Measurements from ENCODE around the gene CAP2. TPM values are rescaled to one million over a fixed set of nuclear protein-coding genes. Genes with fewer than 3 reads are reported as not detected.

CAP2 gene
- total RNA-seq, 1 experiment from 2014 or later, result 37.0 TPM

DNA sequence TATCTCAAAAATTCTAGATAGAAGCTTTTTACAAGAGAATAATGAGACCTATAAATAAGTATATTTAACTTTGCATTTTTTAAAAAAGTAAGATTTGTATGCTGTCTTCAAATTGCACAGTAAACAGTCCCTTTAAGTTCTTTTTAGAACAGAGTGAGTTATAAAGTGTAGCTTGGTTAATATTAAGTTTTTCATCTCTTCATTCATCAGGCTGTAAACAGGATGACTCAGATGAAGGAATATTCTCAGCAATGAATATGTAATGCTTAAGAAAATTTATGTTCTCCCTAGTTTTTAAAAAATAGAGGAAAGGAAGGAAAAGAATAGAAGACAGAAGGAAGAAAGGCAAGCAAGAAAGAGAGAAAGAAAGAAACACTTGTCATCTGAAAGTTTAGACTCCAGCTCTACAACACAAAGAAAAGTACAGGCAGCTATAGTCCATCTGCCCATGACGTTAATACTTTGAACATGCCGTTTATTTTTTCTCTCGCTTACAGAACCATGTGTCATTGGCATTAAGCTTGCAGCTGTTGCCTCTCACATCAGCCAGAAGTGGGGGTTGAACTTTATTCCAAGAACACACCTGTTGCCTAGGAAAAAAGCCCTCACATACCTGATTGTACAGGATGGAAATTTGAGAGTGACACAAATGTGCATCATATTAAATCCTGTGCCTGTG is 36.1 kb downstream of the CAP2 start:
- in situ Hi-C loops (cut with HindIII; ENCODE audit: low pct_unique_long_range_greater_than_20kb, low sequenced_read_pairs) (no loop called here), intact Hi-C loops (cut with micrococcal nuclease; ENCODE audit: unreplicated experiment) (no loop called here)
- Histone ChIP-seq H3K36me3 (ENCODE audit: control insufficient read depth, insufficient read depth, low read length) (peaks cover 5% of the 10 kb centered on the region; the same call in 1 of the 2 replicates), H3K4me3 (ENCODE audit: low read depth in 2 of 2, low read length in 2 of 2) (no peak overlapping the region), H3K27ac (ENCODE audit: low read length) (no peak overlapping the region), H3K4me1 (ENCODE audit: control insufficient read depth, insufficient read depth, low read length) (no peaks in the 10 kb centered on the region), H3K9me3 (ENCODE audit: control insufficient read depth, insufficient read depth, low read depth, low read length) (no peaks in the 10 kb centered on the region), H3K27me3 (ENCODE audit: control insufficient read depth, insufficient read depth, low read length) (no peaks in the 10 kb centered on the region)
- CTCF ChIA-PET, result no interaction called here
- TF ChIP-seq SIN3A (IDR thresholded peaks at IDR 0.05; ENCODE audit: borderline replicate concordance, insufficient read depth, low read depth, low read length) (no peak), POLR2AphosphoS5 (IDR thresholded peaks at IDR 0.05; ENCODE audit: low read depth, low read length) (no peak), CTCF (IDR thresholded peaks at IDR 0.05) (no peak), TCF7L2 (IDR thresholded peaks at IDR 0.05; ENCODE audit: low read depth, low read length) (no peak)
- TF ChIP-seq, protein P1, sequence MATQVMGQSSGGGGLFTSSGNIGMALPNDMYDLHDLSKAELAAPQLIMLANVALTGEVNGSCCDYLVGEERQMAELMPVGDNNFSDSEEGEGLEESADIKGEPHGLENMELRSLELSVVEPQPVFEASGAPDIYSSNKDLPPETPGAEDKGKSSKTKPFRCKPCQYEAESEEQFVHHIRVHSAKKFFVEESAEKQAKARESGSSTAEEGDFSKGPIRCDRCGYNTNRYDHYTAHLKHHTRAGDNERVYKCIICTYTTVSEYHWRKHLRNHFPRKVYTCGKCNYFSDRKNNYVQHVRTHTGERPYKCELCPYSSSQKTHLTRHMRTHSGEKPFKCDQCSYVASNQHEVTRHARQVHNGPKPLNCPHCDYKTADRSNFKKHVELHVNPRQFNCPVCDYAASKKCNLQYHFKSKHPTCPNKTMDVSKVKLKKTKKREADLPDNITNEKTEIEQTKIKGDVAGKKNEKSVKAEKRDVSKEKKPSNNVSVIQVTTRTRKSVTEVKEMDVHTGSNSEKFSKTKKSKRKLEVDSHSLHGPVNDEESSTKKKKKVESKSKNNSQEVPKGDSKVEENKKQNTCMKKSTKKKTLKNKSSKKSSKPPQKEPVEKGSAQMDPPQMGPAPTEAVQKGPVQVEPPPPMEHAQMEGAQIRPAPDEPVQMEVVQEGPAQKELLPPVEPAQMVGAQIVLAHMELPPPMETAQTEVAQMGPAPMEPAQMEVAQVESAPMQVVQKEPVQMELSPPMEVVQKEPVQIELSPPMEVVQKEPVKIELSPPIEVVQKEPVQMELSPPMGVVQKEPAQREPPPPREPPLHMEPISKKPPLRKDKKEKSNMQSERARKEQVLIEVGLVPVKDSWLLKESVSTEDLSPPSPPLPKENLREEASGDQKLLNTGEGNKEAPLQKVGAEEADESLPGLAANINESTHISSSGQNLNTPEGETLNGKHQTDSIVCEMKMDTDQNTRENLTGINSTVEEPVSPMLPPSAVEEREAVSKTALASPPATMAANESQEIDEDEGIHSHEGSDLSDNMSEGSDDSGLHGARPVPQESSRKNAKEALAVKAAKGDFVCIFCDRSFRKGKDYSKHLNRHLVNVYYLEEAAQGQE (IDR thresholded peaks at IDR 0.05; ENCODE audit: insufficient read depth in 1 of 2, low read depth in 2 of 2, low read length in 1 of 2), result no peak
- POLR2A ChIA-PET, result no interaction called here
- no TSS peak for BruUV-seq (replicated peaks)
- DNase-seq (ENCODE audit: low read depth, low spot score), result no peak
- no peak for ATAC-seq

DNA sequence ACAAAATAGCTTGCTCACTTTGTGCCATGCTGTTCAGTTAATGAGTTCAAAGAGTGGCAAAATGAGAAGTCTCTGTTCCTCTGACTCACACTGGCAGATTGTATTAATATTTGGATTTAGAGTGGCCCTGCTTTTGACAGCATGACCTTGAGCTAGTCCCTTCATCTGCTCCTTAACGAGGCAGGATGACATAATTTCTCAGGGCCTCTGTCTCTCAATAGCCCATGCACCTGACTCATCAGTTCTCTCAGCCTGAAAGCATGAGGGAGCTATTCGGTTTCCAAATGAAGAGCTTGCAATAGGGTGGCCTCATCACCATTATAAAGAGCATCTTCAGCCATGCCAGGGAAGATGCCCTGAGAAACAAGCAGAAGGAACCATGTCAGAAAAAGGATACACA is 38.2 kb downstream of the CAP2 start:
- Histone ChIP-seq H3K9me3 (ENCODE audit: control insufficient read depth, insufficient read depth, low read depth, low read length) (no peaks in the 10 kb centered on the region), H3K36me3 (ENCODE audit: control insufficient read depth, insufficient read depth, low read length) (peaks cover 5% of the 10 kb centered on the region; the same call in 1 of the 2 replicates), H3K27ac (ENCODE audit: low read length) (no peak overlapping the region), H3K4me3 (ENCODE audit: low read depth in 2 of 2, low read length in 2 of 2) (no peak overlapping the region), H3K4me1 (ENCODE audit: control insufficient read depth, insufficient read depth, low read length) (no peaks in the 10 kb centered on the region), H3K27me3 (ENCODE audit: control insufficient read depth, insufficient read depth, low read length) (no peaks in the 10 kb centered on the region)
- DNase-seq (ENCODE audit: low read depth, low spot score) (no peak), ATAC-seq (no peak)
- POLR2A ChIA-PET, result no interaction called here
- BruUV-seq (replicated peaks), result no TSS peak
- intact Hi-C loops (cut with micrococcal nuclease; ENCODE audit: unreplicated experiment), result no loop called here
- CTCF ChIA-PET, result interaction anchor here (0.6 kb wide), 1 partner anchor 150 kb away, joined by 3 read pairs; no protein-coding TSS in a partner anchor
- in situ Hi-C loops (cut with HindIII; ENCODE audit: low pct_unique_long_range_greater_than_20kb, low sequenced_read_pairs), result no loop called here
- TF ChIP-seq SIN3A (IDR thresholded peaks at IDR 0.05; ENCODE audit: borderline replicate concordance, insufficient read depth, low read depth, low read length) (no peak), TCF7L2 (IDR thresholded peaks at IDR 0.05; ENCODE audit: low read depth, low read length) (no peak), POLR2AphosphoS5 (IDR thresholded peaks at IDR 0.05; ENCODE audit: low read depth, low read length) (no peak), CTCF (IDR thresholded peaks at IDR 0.05) (no peak)
- TF ChIP-seq, protein P1 (IDR thresholded peaks at IDR 0.05; ENCODE audit: insufficient read depth in 1 of 2, low read depth in 2 of 2, low read length in 1 of 2), result no peak
